Gastrocnemius medialis (tissue), 4 donors: Measurements from ENCODE around the gene GASK1A. TPM values are rescaled to one million over a fixed set of nuclear protein-coding genes. Genes with fewer than 3 reads are reported as not detected.

Experiments used
- ATAC-seq, 2 donors: fragments of 150-250 bp; one replicate each; pipeline ENCODE4 v1.9.1; 2016
- DNase-seq, 2 donors: peaks; one replicate each; pipeline ENCODE4 v3.0.0-alpha.2; 2019
- H3K27ac ChIP-seq, 4 donors: fragments of 200-600 bp; sonication (generic); 1 replicate in 1 of 4; 2 replicates in 3 of 4; pipeline ENCODE4 v1.5.1; 2016 to 2018; ENCODE audit warnings: mild to moderate bottlenecking in 2 of 4, moderate library complexity in 1 of 4
- H3K27me3 ChIP-seq, 3 donors: fragments of 200-600 bp; sonication (generic) in 2 of 3; 1 replicate in 1 of 3; 2 replicates in 2 of 3; pipeline versions ENCODE4 v1.5.1 to v1.6.0; 2016 to 2019; ENCODE audit warnings: mild to moderate bottlenecking in 1 of 3, moderate library complexity in 1 of 3
- H3K36me3 ChIP-seq, 2 donors: fragments of 200-600 bp; sonication (generic) in 1 of 2; one replicate each; pipeline ENCODE4 v1.5.1; 2017 to 2018
- H3K4me1 ChIP-seq, 2 donors: fragments of 200-600 bp; sonication (generic) in 1 of 2; one replicate each; pipeline ENCODE4 v1.5.1; 2016 to 2017; ENCODE audit warnings: mild to moderate bottlenecking in 2 of 2
- H3K4me3 ChIP-seq, 4 donors: fragments of 200-600 bp; sonication (generic) in 3 of 4; 1 replicate in 1 of 4; 2 replicates in 3 of 4; pipeline ENCODE4 v1.5.1; 2016 to 2019; ENCODE audit warnings: mild to moderate bottlenecking in 2 of 4
- H3K9me3 ChIP-seq, 3 donors: fragments of 200-600 bp; sonication (generic) in 2 of 3; 1 replicate in 1 of 3; 2 replicates in 2 of 3; pipeline ENCODE4 v1.5.1; 2016 to 2019
- CTCF ChIP-seq, 5 experiments: fragments of 450-650 bp in 3 of 5; fragments of 200-600 bp in 2 of 5; sonication (generic) in 2 of 5; IDR thresholded peaks in 4 of 5; conservative IDR thresholded peaks in 1 of 5; 1 replicate in 4 of 5; 2 replicates in 1 of 5; pipeline ENCODE4 v1.5.1; 2016 to 2019; ENCODE audit warnings: antibody characterized with exemption in 5 of 5, mild to moderate bottlenecking in 3 of 5, moderate library complexity in 3 of 5
- POLR2A ChIP-seq, 2 donors: fragments of 450-650 bp; IDR thresholded peaks; one replicate each; pipeline ENCODE4 v1.6.1; 2017; ENCODE audit warnings: antibody characterized with exemption in 2 of 2, mild to moderate bottlenecking in 2 of 2, moderate library complexity in 2 of 2
- in situ Hi-C, 4 donors: fragments of 200-750 bp; cut with MboI; loops; one replicate each; pipeline versions ENCODE4 v1.15.0 to v1.8.0; 2017; ENCODE audit warnings: low sequenced_read_pairs in 4 of 4
- intact Hi-C: fragments of 100-400 bp; cut with DNase I; formaldehyde crosslinking; loops from one replicate; pipeline ENCODE4 v1.15.1; 2023; ENCODE audit warnings: low total_unique reads
- total RNA-seq, 4 donors: library from RNA; depleted of rRNA; stranded (reverse); fragments of >200 nt; gene quantifications; one replicate each; pipeline versions ENCODE4 v1.1.0 to v1.2.3, GENCODE V29; 2016

The GASK1A gene
- total RNA-seq, 4 donors from 2014 or later: 0.52 to 6.8 (median 0.87) TPM

- no peaks in the 10 kb centered on the region for H3K9me3 ChIP-seq
- ATAC-seq (no peak), DNase-seq (no peak)
- intact Hi-C loops (no loop called here), in situ Hi-C loops (loop anchor here in 1 of 4 donors (25.0 kb wide), 1 partner anchor 115 kb away; no protein-coding TSS in a partner anchor)
- H3K27ac ChIP-seq: no peak overlapping the region
- H3K36me3 ChIP-seq: peaks cover 0 to 29% of the 10 kb centered on the region in 2 donors
- TF ChIP-seq POLR2A (IDR thresholded peaks at IDR 0.05) (no peak), CTCF (IDR thresholded peaks at IDR 0.05 in 4 of 5, conservative IDR thresholded peaks at IDR 0.05 in 1 of 5) (no peak)
- no peaks in the 10 kb centered on the region for H3K4me1 ChIP-seq
- no peaks in the 10 kb centered on the region for H3K27me3 ChIP-seq
- H3K4me3 ChIP-seq: no peak overlapping the region
Measured at GRCh38 chr3:43077261-43077660, 98.2 kb downstream of the GASK1A start.

GRCh38 chr3:43077707-43078106, 98.6 kb downstream of the GASK1A start:
- Histone ChIP-seq H3K4me3 (no peak overlapping the region), H3K4me1 (no peaks in the 10 kb centered on the region), H3K27ac (no peak overlapping the region), H3K27me3 (no peaks in the 10 kb centered on the region), H3K36me3 (peaks cover 0 to 29% of the 10 kb centered on the region in 2 donors), H3K9me3 (no peaks in the 10 kb centered on the region)
- DNase-seq (no peak), ATAC-seq (no peak)
- no peak for TF ChIP-seq POLR2A (IDR thresholded peaks at IDR 0.05)
- no peak for TF ChIP-seq CTCF (IDR thresholded peaks at IDR 0.05 in 4 of 5, conservative IDR thresholded peaks at IDR 0.05 in 1 of 5)
- intact Hi-C loops (no loop called here), in situ Hi-C loops (loop anchor here in 1 of 4 donors (25.0 kb wide), 1 partner anchor 115 kb away; no protein-coding TSS in a partner anchor)

- in situ Hi-C loops (loop anchor here in 2 of 4 donors (10.0 to 25.0 kb wide), 2 partner anchors 115 to 117 kb away; no protein-coding TSS in a partner anchor), intact Hi-C loops (no loop called here)
- Histone ChIP-seq H3K27me3 (no peaks in the 10 kb centered on the region), H3K36me3 (peaks cover 0 to 29% of the 10 kb centered on the region in 2 donors), H3K9me3 (no peaks in the 10 kb centered on the region), H3K27ac (no peak overlapping the region), H3K4me3 (no peak overlapping the region), H3K4me1 (no peaks in the 10 kb centered on the region)
- ATAC-seq (no peak), DNase-seq (no peak)
- TF ChIP-seq CTCF (IDR thresholded peaks at IDR 0.05 in 4 of 5, conservative IDR thresholded peaks at IDR 0.05 in 1 of 5) (no peak), POLR2A (IDR thresholded peaks at IDR 0.05) (no peak)
Measured at GRCh38 chr3:43079536-43080332, 100.6 kb downstream of the GASK1A start.

- H3K4me1 ChIP-seq: no peaks in the 10 kb centered on the region
- in situ Hi-C loops: loop anchor here in 2 of 4 donors (10.0 to 25.0 kb wide), 2 partner anchors 116 to 119 kb away; no protein-coding TSS in a partner anchor
- no peak overlapping the region for H3K4me3 ChIP-seq
- H3K27me3 ChIP-seq: no peaks in the 10 kb centered on the region
- ATAC-seq: no peak
- intact Hi-C loops: no loop called here
- no peak overlapping the region for H3K27ac ChIP-seq
- no peaks in the 10 kb centered on the region for H3K9me3 ChIP-seq
- H3K36me3 ChIP-seq: peaks cover 0 to 29% of the 10 kb centered on the region in 2 donors
- TF ChIP-seq POLR2A (IDR thresholded peaks at IDR 0.05): no peak
- no peak for TF ChIP-seq CTCF (IDR thresholded peaks at IDR 0.05 in 4 of 5, conservative IDR thresholded peaks at IDR 0.05 in 1 of 5)
- DNase-seq: no peak
Measured at GRCh38 chr3:43080726-43081568, 101.8 kb downstream of the GASK1A start.
